ENCODE results near the gene MELTF. TPM values are rescaled to one million over a fixed set of nuclear protein-coding genes. Genes with fewer than 3 reads are reported as not detected.

Gene MELTF
- total and polyA plus RNA-seq, 2 of the 13 experiments (the other 11 are each of a cell fraction or from before 2014, with no cell fraction given) = 3.2 to 7.5 TPM

- no peak overlapping the region for H3K27ac ChIP-seq (ENCODE audit: extremely low read length, insufficient read depth, low read length)
- no peak overlapping the region for H3K9ac ChIP-seq (ENCODE audit: insufficient read depth, low read depth, low read length)
- in situ Hi-C loops (cut with HindIII; ENCODE audit: extremely low pct_ligation_motif_present, low pct_unique_long_range_greater_than_20kb) = no loop called here
- FAIRE-seq (no peak), DNase-seq (ENCODE audit: low spot score) (no peak), ATAC-seq (no peak)
- 0 out of 5 replicates have a peak, but pooled peaks cover 0 to 3% of the 10 kb centered on the region in 2 experiments for H3K27me3 ChIP-seq (ENCODE audit: control insufficient read depth in 1 of 2, insufficient read depth in 2 of 2, low read length in 2 of 2)
- H3K9me3 ChIP-seq (ENCODE audit: low read length) = no peaks in the 10 kb centered on the region
- H3K36me3 ChIP-seq (replicated peaks in 1 of 2; ENCODE audit: control insufficient read depth in 1 of 2, insufficient read depth in 2 of 2, low read length in 2 of 2) = no peaks in the 10 kb centered on the region; a peak in 1 of 5 replicates
- H3K4me2 ChIP-seq (ENCODE audit: low read depth, low read length) = no peak overlapping the region
- H3K79me2 ChIP-seq (ENCODE audit: insufficient read depth, low read length) = no peaks in the 10 kb centered on the region
- H3K4me1 ChIP-seq (ENCODE audit: insufficient read depth, low read length) = peaks cover 31% of the 10 kb centered on the region
- ChIA-PET POLR2A (no interaction called here), CTCF (ENCODE audit: low intra/inter-chr PET ratio, low total read pairs) (no interaction called here)
- 94% methylated on average over 27 of the region's 28 CpGs for WGBS (ENCODE audit: low lambda C conversion rate)
- H2AFZ ChIP-seq (ENCODE audit: low read length) = no peak overlapping the region
- no peak for TF ChIP-seq RARA (CRISPR knock-in tag; IDR thresholded peaks at IDR 0.05)
- TF ChIP-seq ZNF354B (CRISPR knock-in tag; IDR thresholded peaks at IDR 0.05) = no peak
- TF ChIP-seq THRA (CRISPR knock-in tag; IDR thresholded peaks at IDR 0.05; ENCODE audit: borderline replicate concordance) = no peak
- no peak for TF ChIP-seq IRF1 (CRISPR knock-in tag; IDR thresholded peaks at IDR 0.05; ENCODE audit: low read depth)
- no peak for TF ChIP-seq NR2F6 (IDR thresholded peaks at IDR 0.05)
- no peak for TF ChIP-seq NR2F6 (CRISPR knock-in tag; IDR thresholded peaks at IDR 0.05)
- TF ChIP-seq NCOA5 (CRISPR knock-in tag; IDR thresholded peaks at IDR 0.05) = no peak
- no peak for TF ChIP-seq ZNF12 (CRISPR knock-in tag; IDR thresholded peaks at IDR 0.05)
- no peak for TF ChIP-seq MXD1 (CRISPR knock-in tag; IDR thresholded peaks at IDR 0.05)
- no peaks in the 10 kb centered on the region for H4K20me1 ChIP-seq (ENCODE audit: insufficient read depth, low read length)
- BruUV-seq (replicated peaks) = no TSS peak
- intact Hi-C loops (cut with micrococcal nuclease; ENCODE audit: unreplicated experiment) = no loop called here
- no peak overlapping the region for H3K4me3 ChIP-seq (replicated peaks in 1 of 3; ENCODE audit: insufficient read depth in 1 of 3, low read depth in 2 of 3, low read length in 3 of 3)
Observed at GRCh38 chr3:197024881-197025735, 4.5 kb downstream of the MELTF start.

Measured in HepG2 (cell line).